ENCODE results near the gene NUP85.

DNA sequence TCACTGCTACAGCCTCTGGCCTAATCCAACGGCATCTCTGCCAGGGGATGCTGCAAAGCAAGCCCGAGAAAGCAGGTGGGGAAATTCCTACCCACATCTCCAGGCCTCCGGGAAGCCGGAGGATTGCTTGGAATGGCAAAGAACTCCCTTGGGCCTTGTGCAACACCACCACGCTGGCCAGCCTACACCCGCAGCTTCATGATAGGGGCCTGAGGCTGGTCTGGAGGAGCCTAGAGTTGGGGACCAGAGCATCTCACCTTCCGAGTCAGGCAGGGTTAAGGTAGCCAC, 35.6 kb downstream of the NUP85 start:
- TF ChIP-seq CTCF (IDR thresholded peaks at IDR 0.05) (no peak), EP300 (IDR thresholded peaks at IDR 0.05) (no peak)

Measured in gastroesophageal sphincter (tissue), 3 donors.